ENCODE results near the gene RAB4A.

The RAB4A gene

DNA sequence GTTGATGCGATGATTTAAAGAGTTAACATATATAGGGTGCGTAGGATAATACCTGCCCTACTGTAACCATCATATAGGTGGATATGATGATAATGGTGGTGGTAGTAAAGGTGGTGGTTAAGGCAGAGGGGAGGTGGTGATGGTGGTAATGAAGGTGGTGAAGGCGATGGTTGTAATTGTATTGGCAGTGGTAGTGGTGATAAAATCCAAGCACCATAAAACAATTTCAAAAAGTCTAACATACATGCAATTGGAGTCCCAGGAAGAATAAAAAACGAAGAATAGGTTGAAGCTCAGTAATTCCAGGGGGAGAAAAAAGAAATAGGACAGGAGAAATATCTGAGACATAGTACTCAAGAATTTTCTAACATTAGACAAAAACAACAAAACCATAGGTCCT, 27.3 kb upstream of the RAB4A start:
- Histone ChIP-seq H3K27ac (ENCODE audit: low read depth in 2 of 2, low read length in 2 of 2) (no peak overlapping the region), H3K36me3 (ENCODE audit: control insufficient read depth in 2 of 2, insufficient read depth in 2 of 2, low read length in 2 of 2) (no peaks in the 10 kb centered on the region), H3K9ac (ENCODE audit: low read depth in 1 of 2, low read length in 2 of 2) (no peak overlapping the region), H3K4me3 (ENCODE audit: low read length in 2 of 2) (no peak overlapping the region), H3K4me1 (ENCODE audit: control insufficient read depth in 2 of 2, insufficient read depth in 2 of 2, low read length in 2 of 2) (no peaks in the 10 kb centered on the region), H3K27me3 (ENCODE audit: control insufficient read depth in 2 of 2, insufficient read depth in 2 of 2, low read length in 2 of 2) (no peaks in the 10 kb centered on the region), H3K9me3 (ENCODE audit: control insufficient read depth in 2 of 2, low read length in 2 of 2) (no peaks in the 10 kb centered on the region)

DNA sequence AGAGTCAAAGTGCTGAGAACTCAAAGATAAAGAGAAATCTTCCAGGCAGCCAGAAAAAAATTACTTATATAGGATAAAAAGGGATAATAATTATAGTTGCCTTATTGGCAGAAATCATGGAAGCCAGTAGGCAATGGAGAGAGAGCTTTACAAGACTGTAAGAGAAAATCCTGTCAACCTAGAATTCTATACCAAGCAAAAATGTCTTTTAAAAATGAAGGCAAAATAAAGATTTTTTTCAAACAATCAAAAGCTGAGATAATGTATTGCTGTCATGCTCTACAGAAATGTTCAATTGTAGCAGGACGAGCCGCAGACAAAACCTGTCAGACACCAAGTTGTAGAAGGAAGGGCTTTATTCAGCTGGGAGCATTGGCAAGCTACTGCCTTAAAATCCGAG, 26.8 kb upstream of the RAB4A start:
- Histone ChIP-seq H3K36me3 (ENCODE audit: control insufficient read depth in 2 of 2, insufficient read depth in 2 of 2, low read length in 2 of 2) (no peaks in the 10 kb centered on the region), H3K9me3 (ENCODE audit: control insufficient read depth in 2 of 2, low read length in 2 of 2) (no peaks in the 10 kb centered on the region), H3K9ac (ENCODE audit: low read depth in 1 of 2, low read length in 2 of 2) (no peak overlapping the region), H3K4me1 (ENCODE audit: control insufficient read depth in 2 of 2, insufficient read depth in 2 of 2, low read length in 2 of 2) (no peaks in the 10 kb centered on the region), H3K4me3 (ENCODE audit: low read length in 2 of 2) (no peak overlapping the region), H3K27ac (ENCODE audit: low read depth in 2 of 2, low read length in 2 of 2) (no peak overlapping the region), H3K27me3 (ENCODE audit: control insufficient read depth in 2 of 2, insufficient read depth in 2 of 2, low read length in 2 of 2) (no peaks in the 10 kb centered on the region)

DNA sequence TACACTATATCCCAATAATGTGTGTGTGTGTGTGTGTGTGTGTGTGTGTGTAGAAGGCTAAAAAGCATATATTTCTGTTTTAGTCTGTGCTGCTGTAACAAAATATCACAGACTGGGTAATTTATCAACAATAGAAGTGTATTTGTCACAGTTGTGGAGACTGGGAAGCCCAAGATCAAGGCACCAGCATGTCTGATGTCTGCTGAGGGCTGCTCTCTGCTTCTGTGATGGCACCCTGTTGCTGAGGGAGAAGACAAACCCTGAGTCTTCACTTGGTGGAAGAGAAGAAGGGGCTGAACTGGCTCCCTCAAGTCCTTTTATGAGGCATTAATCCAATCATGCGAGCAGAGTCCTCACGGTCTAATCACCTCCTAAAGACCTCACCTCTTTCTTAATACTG, 23.0 kb upstream of the RAB4A start:
- Histone ChIP-seq H3K9me3 (ENCODE audit: control insufficient read depth in 2 of 2, low read length in 2 of 2) (no peaks in the 10 kb centered on the region), H3K27me3 (ENCODE audit: control insufficient read depth in 2 of 2, insufficient read depth in 2 of 2, low read length in 2 of 2) (no peaks in the 10 kb centered on the region), H3K36me3 (ENCODE audit: control insufficient read depth in 2 of 2, insufficient read depth in 2 of 2, low read length in 2 of 2) (no peaks in the 10 kb centered on the region), H3K9ac (ENCODE audit: low read depth in 1 of 2, low read length in 2 of 2) (no peak overlapping the region), H3K4me3 (ENCODE audit: low read length in 2 of 2) (no peak overlapping the region), H3K4me1 (ENCODE audit: control insufficient read depth in 2 of 2, insufficient read depth in 2 of 2, low read length in 2 of 2) (peaks cover 2% of the 10 kb centered on the region in 2 donors), H3K27ac (ENCODE audit: low read depth in 2 of 2, low read length in 2 of 2) (no peak overlapping the region)

DNA sequence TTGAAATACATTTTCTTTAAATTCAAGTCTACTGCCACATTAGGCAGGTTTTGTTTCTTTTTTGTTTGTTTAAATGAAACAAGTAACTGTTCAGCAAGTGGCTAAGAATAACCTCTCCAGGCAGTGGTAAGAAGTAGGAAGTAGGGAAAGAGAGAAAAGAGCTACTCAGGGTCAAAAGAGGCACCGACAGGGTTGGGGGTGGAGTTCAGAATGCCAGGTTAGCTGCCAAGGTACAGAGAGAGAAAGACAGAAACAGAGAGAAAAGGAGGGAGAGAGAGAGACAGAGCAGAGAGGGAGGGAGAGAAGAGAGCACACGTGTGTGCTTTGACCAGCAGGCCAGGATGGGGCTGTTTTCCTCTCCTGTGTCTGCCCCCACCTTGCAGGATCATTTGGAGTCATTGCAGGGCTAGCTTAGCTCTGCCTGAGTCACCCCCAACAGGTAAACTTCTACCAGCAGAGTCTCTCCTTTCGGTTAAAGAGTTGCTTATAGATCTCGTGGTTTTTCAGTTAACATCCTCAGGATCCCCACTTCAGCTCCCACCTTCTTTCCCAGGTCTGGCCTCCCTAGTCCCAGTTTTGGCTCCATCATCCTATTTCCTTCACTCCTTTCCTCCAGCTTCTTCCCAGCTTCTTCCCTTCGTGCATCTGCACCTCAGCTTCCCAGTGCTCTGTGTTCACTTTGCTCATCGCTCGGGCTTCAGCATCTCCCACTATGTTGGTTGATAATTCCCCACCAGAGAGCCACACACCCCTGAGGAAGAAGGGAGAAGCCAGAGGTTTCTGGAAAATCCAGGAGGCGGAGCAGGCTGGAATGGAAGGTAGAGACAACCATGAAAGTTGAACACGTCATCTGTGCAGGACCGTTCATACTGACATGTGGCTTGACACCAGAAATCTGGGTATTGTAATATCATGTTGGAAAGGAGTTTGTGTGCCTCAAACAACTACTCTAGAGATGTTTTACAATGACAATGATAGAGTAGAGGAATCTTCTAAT, 21.8 kb upstream of the RAB4A start:
- no peak overlapping the region for H3K4me3 ChIP-seq (ENCODE audit: low read length in 2 of 2)
- H3K9me3 ChIP-seq (ENCODE audit: control insufficient read depth in 2 of 2, low read length in 2 of 2): no peaks in the 10 kb centered on the region
- no peaks in the 10 kb centered on the region for H3K27me3 ChIP-seq (ENCODE audit: control insufficient read depth in 2 of 2, insufficient read depth in 2 of 2, low read length in 2 of 2)
- peaks cover 3 to 10% of the 10 kb centered on the region in 2 donors for H3K4me1 ChIP-seq (ENCODE audit: control insufficient read depth in 2 of 2, insufficient read depth in 2 of 2, low read length in 2 of 2)
- H3K27ac ChIP-seq (ENCODE audit: low read depth in 2 of 2, low read length in 2 of 2): no peak overlapping the region
- no peaks in the 10 kb centered on the region for H3K36me3 ChIP-seq (ENCODE audit: control insufficient read depth in 2 of 2, insufficient read depth in 2 of 2, low read length in 2 of 2)
- no peak overlapping the region for H3K9ac ChIP-seq (ENCODE audit: low read depth in 1 of 2, low read length in 2 of 2)

DNA sequence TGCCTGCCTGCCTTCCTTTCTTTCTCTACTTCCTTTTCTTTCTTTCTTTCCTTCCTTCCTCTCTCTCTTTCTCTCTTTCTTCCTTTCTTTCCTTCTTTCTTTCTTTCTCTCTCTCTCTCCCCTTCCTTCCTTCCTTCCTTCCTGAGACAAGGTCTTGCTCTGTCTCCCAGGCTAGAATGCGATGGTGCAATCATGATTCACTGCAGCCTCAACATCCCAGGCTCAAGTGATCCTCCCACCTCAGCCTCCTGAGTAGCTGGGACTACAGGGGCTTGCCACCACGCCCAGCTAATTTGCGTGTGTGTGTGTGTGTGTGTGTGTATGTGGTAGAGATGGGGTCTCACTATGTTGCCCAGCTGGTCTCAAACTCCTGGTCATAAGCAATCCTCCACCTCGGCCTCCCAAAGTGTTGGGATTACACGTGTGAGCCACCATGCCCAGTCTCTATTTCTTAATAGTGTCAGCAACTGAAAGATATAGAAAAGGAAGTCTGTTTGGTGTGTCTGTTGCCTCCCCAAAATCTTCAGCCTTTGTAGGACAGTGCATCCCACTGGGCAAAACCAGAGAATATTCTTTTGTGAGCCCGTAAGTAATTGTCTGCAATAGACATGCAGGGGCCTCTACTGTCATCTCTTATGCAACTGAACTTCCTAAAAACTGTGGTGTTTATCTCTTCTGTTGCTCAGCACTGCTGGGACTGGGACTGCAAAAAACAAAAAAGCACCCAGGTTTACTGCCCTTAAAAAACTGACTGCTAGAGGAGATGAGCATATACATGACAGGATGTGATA, 20.9 kb upstream of the RAB4A start:
- Histone ChIP-seq H3K4me1 (ENCODE audit: control insufficient read depth in 2 of 2, insufficient read depth in 2 of 2, low read length in 2 of 2) (peaks cover 3 to 10% of the 10 kb centered on the region in 2 donors), H3K9ac (ENCODE audit: low read depth in 1 of 2, low read length in 2 of 2) (no peak overlapping the region), H3K36me3 (ENCODE audit: control insufficient read depth in 2 of 2, insufficient read depth in 2 of 2, low read length in 2 of 2) (no peaks in the 10 kb centered on the region), H3K9me3 (ENCODE audit: control insufficient read depth in 2 of 2, low read length in 2 of 2) (no peaks in the 10 kb centered on the region), H3K4me3 (ENCODE audit: low read length in 2 of 2) (no peak overlapping the region), H3K27ac (ENCODE audit: low read depth in 2 of 2, low read length in 2 of 2) (no peak overlapping the region), H3K27me3 (ENCODE audit: control insufficient read depth in 2 of 2, insufficient read depth in 2 of 2, low read length in 2 of 2) (no peaks in the 10 kb centered on the region)

DNA sequence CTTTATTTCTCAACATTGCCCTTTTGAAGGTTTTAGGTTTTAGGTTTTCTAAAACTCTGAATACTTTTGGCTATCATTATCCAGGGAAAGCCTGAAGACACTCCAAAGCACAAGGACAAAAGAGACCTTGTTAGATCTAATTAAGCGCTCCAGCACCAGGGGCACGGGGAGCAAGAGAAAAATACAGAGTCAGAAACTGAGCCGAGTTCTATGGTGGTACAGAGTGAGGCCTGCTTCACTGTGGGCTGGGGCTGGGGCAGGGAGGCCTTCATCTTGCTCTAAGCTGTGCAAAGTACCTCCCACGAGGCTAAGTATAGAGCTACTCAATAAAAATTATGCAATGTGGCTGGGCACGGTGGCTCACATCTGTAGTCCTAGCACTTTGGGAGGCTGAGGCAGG, 19.7 kb upstream of the RAB4A start:
- H3K9me3 ChIP-seq (ENCODE audit: control insufficient read depth in 2 of 2, low read length in 2 of 2): no peaks in the 10 kb centered on the region
- no peak overlapping the region for H3K4me3 ChIP-seq (ENCODE audit: low read length in 2 of 2)
- no peaks in the 10 kb centered on the region for H3K27me3 ChIP-seq (ENCODE audit: control insufficient read depth in 2 of 2, insufficient read depth in 2 of 2, low read length in 2 of 2)
- no peaks in the 10 kb centered on the region for H3K36me3 ChIP-seq (ENCODE audit: control insufficient read depth in 2 of 2, insufficient read depth in 2 of 2, low read length in 2 of 2)
- no peak overlapping the region for H3K27ac ChIP-seq (ENCODE audit: low read depth in 2 of 2, low read length in 2 of 2)
- H3K9ac ChIP-seq (ENCODE audit: low read depth in 1 of 2, low read length in 2 of 2): no peak overlapping the region
- peaks cover 3 to 10% of the 10 kb centered on the region in 2 donors for H3K4me1 ChIP-seq (ENCODE audit: control insufficient read depth in 2 of 2, insufficient read depth in 2 of 2, low read length in 2 of 2)

DNA sequence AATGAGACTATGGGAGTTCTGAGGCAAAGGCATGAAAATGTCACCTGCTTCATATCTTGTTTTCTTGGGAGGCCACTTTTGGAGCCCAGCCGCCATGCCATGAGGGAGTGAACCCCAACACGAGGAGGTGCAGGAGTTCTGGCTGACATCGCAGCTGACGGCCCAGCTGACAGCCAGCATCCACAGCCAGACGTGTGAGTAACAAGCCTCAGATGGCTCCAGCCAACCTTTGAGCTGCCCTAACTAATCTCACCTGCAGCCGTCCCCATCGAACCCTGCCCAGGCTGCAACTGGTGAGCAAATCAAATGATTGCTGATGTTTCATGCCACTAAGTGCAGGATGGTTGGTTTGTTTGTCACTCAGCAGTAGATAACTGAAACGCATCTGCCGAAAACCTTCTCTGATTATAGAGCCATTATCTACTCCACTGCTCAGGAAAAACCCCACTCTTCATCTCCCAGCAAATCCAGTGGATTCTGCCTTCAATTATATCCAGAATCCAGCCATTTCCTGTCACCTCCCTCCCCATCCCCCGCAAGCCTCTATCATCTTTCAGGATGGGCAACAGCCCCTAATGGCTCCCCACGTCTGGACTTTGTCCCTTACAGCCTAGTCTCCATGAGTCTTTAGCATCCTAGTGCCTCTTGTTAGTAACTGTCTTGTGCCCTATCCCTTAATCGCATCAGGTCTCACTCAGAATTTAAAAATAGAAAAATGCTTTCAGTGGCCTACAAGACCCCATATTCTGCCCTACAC, 18.5 kb upstream of the RAB4A start:
- H3K36me3 ChIP-seq (ENCODE audit: control insufficient read depth in 2 of 2, insufficient read depth in 2 of 2, low read length in 2 of 2): no peaks in the 10 kb centered on the region
- no peak overlapping the region for H3K4me3 ChIP-seq (ENCODE audit: low read length in 2 of 2)
- H3K4me1 ChIP-seq (ENCODE audit: control insufficient read depth in 2 of 2, insufficient read depth in 2 of 2, low read length in 2 of 2): peaks cover 3 to 10% of the 10 kb centered on the region in 2 donors
- no peak overlapping the region for H3K9ac ChIP-seq (ENCODE audit: low read depth in 1 of 2, low read length in 2 of 2)
- H3K9me3 ChIP-seq (ENCODE audit: control insufficient read depth in 2 of 2, low read length in 2 of 2): no peaks in the 10 kb centered on the region
- H3K27me3 ChIP-seq (ENCODE audit: control insufficient read depth in 2 of 2, insufficient read depth in 2 of 2, low read length in 2 of 2): no peaks in the 10 kb centered on the region
- H3K27ac ChIP-seq (ENCODE audit: low read depth in 2 of 2, low read length in 2 of 2): no peak overlapping the region

DNA sequence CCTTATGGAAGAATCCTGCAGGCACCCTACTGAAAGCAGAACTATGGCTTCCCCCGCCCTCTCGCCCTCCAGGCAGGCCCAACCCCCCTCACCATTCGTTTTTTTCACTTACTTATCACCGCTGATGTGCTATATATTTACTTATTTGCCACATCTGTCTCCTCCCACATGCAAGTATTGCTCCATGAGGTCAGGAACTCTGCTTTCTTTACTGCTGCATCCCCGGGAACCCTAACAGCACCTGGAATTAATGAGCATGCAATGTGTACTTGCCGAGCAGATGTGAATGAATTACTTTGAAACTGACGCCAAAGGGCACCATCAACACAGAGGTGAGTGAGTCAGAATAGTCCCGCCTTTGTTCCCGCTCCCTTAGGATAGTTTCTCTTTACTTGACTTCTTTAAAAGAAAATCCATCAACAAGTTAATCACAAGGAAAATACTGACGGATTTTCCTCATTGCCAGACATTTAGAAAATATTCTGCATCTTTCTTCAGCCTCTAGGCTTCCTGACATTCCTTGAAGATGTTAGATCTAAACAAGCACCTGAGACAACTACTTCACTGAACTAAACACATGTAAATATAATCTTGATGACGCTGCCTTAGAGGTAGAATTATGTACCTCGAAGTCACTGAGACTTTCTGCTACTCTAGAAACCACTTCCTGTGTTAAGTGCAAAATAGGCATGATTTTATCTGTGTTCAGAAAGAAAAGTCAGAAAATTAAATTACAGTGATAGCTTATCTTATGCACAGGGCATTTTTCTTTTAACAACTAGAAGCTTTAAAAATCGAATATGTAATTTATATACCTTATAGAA, 17.5 kb upstream of the RAB4A start:
- H3K27ac ChIP-seq (ENCODE audit: low read depth in 2 of 2, low read length in 2 of 2): peak overlapping the region in 1 of 2 donors; percentile 28
- H3K4me3 ChIP-seq (ENCODE audit: low read length in 2 of 2): peak overlapping the region in 1 of 2 donors; percentile 38
- peaks cover 3 to 10% of the 10 kb centered on the region in 2 donors for H3K4me1 ChIP-seq (ENCODE audit: control insufficient read depth in 2 of 2, insufficient read depth in 2 of 2, low read length in 2 of 2)
- H3K36me3 ChIP-seq (ENCODE audit: control insufficient read depth in 2 of 2, insufficient read depth in 2 of 2, low read length in 2 of 2): no peaks in the 10 kb centered on the region
- no peak overlapping the region for H3K9ac ChIP-seq (ENCODE audit: low read depth in 1 of 2, low read length in 2 of 2)
- H3K9me3 ChIP-seq (ENCODE audit: control insufficient read depth in 2 of 2, low read length in 2 of 2): no peaks in the 10 kb centered on the region
- H3K27me3 ChIP-seq (ENCODE audit: control insufficient read depth in 2 of 2, insufficient read depth in 2 of 2, low read length in 2 of 2): no peaks in the 10 kb centered on the region

DNA sequence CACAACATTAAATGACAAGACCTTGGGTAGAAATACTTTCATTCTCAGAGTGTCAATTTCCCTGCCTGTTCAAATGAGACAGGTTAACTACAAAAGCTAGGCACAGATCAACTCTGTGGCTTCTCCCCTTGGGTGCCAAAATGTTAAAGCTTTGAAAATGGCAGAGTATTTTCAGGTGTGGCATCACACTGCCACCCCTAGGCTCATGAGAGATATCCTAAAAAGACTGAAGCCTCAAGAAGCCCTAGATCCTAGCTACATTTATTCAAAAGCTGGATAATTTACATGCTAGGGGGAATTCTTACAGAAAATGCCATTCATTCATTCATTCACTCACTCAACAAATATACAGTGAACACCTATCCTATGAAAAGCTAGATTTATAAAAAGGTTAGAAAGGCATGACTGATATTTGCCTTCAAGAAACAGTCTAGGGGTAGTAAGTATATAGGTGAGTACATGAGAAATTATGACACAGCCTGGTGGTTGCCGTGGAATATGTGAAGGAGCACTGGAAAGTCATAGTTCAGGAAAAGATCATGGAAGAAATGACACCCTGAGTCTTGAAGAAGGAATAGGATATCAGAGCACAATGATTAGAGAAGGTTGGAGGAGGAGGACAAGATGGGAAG, 15.9 kb upstream of the RAB4A start:
- no peak overlapping the region for H3K4me3 ChIP-seq (ENCODE audit: low read length in 2 of 2)
- H3K4me1 ChIP-seq (ENCODE audit: control insufficient read depth in 2 of 2, insufficient read depth in 2 of 2, low read length in 2 of 2): peaks cover 3 to 10% of the 10 kb centered on the region in 2 donors
- H3K9ac ChIP-seq (ENCODE audit: low read depth in 1 of 2, low read length in 2 of 2): no peak overlapping the region
- H3K27ac ChIP-seq (ENCODE audit: low read depth in 2 of 2, low read length in 2 of 2): no peak overlapping the region
- no peaks in the 10 kb centered on the region for H3K27me3 ChIP-seq (ENCODE audit: control insufficient read depth in 2 of 2, insufficient read depth in 2 of 2, low read length in 2 of 2)
- no peaks in the 10 kb centered on the region for H3K9me3 ChIP-seq (ENCODE audit: control insufficient read depth in 2 of 2, low read length in 2 of 2)
- H3K36me3 ChIP-seq (ENCODE audit: control insufficient read depth in 2 of 2, insufficient read depth in 2 of 2, low read length in 2 of 2): no peaks in the 10 kb centered on the region
